Islet of Langerhans (tissue), 1 donor: ENCODE measurements around the gene CDC73.
"Not testable (repeated sequence)": the region's sequence is repeated elsewhere in the genome, so short reads cannot be mapped to it uniquely, and the experiment has no call there.

Experiments
- FAIRE-seq: peaks from one replicate; lab custom pipeline; 2011; peaks lifted over from hg19 to GRCh38; lab: Jason Lieb, UNC

CDC73 gene

GRCh38 chr1:193114485-193115095, 7.2 kb upstream of the CDC73 start:
- FAIRE-seq: no peak

GRCh38 chr1:193115629-193116227, 6.1 kb upstream of the CDC73 start:
- FAIRE-seq: no peak

- FAIRE-seq: not testable (repeated sequence)
Observed at GRCh38 chr1:193117167-193117566, 4.7 kb upstream of the CDC73 start.

GRCh38 chr1:193118194-193118593, 3.6 kb upstream of the CDC73 start:
- no peak for FAIRE-seq

GRCh38 chr1:193118803-193119730, 2.8 kb upstream of the CDC73 start:
- FAIRE-seq: no peak

GRCh38 chr1:193120604-193121166, 1.1 kb upstream of the CDC73 start:
- FAIRE-seq: no peak

GRCh38 chr1:193123751-193124150, 1.9 kb downstream of the CDC73 start:
- FAIRE-seq: no peak

- FAIRE-seq: no peak
Observed at GRCh38 chr1:193125369-193125768, 3.5 kb downstream of the CDC73 start.

GRCh38 chr1:193131266-193131860, 9.5 kb downstream of the CDC73 start:
- no peak for FAIRE-seq

GRCh38 chr1:193140254-193140653, 18.4 kb downstream of the CDC73 start:
- FAIRE-seq: no peak

GRCh38 chr1:193141804-193142203, 20.0 kb downstream of the CDC73 start:
- no peak for FAIRE-seq

- FAIRE-seq: no peak
Observed at GRCh38 chr1:193142409-193142808, 20.6 kb downstream of the CDC73 start.

- peak; percentile 97 for FAIRE-seq
Observed at GRCh38 chr1:193143285-193143684, 21.5 kb downstream of the CDC73 start.

GRCh38 chr1:193144361-193144938, 22.6 kb downstream of the CDC73 start:
- peak; percentile 17 for FAIRE-seq

GRCh38 chr1:193144999-193145398, 23.2 kb downstream of the CDC73 start:
- FAIRE-seq: no peak

GRCh38 chr1:193156117-193156821, 34.4 kb downstream of the CDC73 start:
- peak; percentile 72 for FAIRE-seq

- no peak for FAIRE-seq
Observed at GRCh38 chr1:193156822-193157142, 35.0 kb downstream of the CDC73 start.

GRCh38 chr1:193157360-193157759, 35.5 kb downstream of the CDC73 start:
- peak; percentile 84 for FAIRE-seq

GRCh38 chr1:193176113-193176512, 54.3 kb downstream of the CDC73 start:
- no peak for FAIRE-seq

- no peak for FAIRE-seq
Observed at GRCh38 chr1:193176788-193177187, 55.0 kb downstream of the CDC73 start.

- FAIRE-seq: no peak
Observed at GRCh38 chr1:193179094-193179493, 57.3 kb downstream of the CDC73 start.

- no peak for FAIRE-seq
Observed at GRCh38 chr1:193181536-193181935, 59.7 kb downstream of the CDC73 start.
